B cell (primary cell): ENCODE data around the gene TIAM2. TPM values are rescaled to one million over a fixed set of nuclear protein-coding genes. Genes with fewer than 3 reads are reported as not detected.

Experiments used
- ATAC-seq: fragments of 200-7000 bp; cut with Tn5 transposase; one replicate; pipeline ENCODE4 v1.10.0; 2021; ENCODE audit warnings: low read depth, mild to moderate bottlenecking, moderate number of reproducible peaks, moderate library complexity
- CTCF ChIA-PET: fragments of 350-600 bp; sonication (Branson Sonifier 250); formaldehyde crosslinking; loops from one replicate; lab custom pipeline; 2021; ENCODE audit warnings: antibody characterized with exemption, inconsistent platforms; lab: Charles Lee
- POLR2A ChIA-PET: fragments of 350-600 bp; sonication (Branson Sonifier 250); formaldehyde crosslinking; loops from one replicate; lab custom pipeline; 2021; ENCODE audit warnings: antibody characterized with exemption; lab: Charles Lee
- DNase-seq: peaks from one replicate; pipeline ENCODE4 v3.0.0; 2013
- H2AFZ ChIP-seq: 2 replicates; pipeline ENCODE4 v1.6.1; 2012; ENCODE audit warnings: mild to moderate bottlenecking, low read depth, low read length; ENCODE audit not compliant: insufficient read depth, poor library complexity, severe bottlenecking
- H3K27ac ChIP-seq, 2 donors: 1 replicate in 1 of 2; 2 replicates in 1 of 2; pipeline ENCODE4 v1.5.1; 2012 to 2013; ENCODE audit warnings: low read length in 2 of 2, mild to moderate bottlenecking in 2 of 2, moderate library complexity in 1 of 2
- H3K27me3 ChIP-seq, 4 experiments: fragments of 200-600 bp in 1 of 4; sonication (generic) in 1 of 4; replicated peaks in 1 of 4; 1 replicate in 2 of 4; 2 replicates in 2 of 4; pipeline versions ENCODE4 v1.6.1 to v1.7.0; 2013 to 2016; ENCODE audit warnings: low read length in 3 of 4, mild to moderate bottlenecking in 2 of 4, mixed read lengths in 1 of 4, moderate library complexity in 1 of 4; ENCODE audit not compliant: insufficient read depth in 4 of 4, control insufficient read depth in 3 of 4; ENCODE audit errors: control extremely low read depth in 1 of 4
- H3K36me3 ChIP-seq, 2 experiments: replicated peaks in 1 of 2; 1 replicate in 1 of 2; 2 replicates in 1 of 2; pipeline versions ENCODE4 v1.6.1 to v1.7.1; 2013; ENCODE audit warnings: low read length in 1 of 2; ENCODE audit not compliant: insufficient read depth in 2 of 2, control insufficient read depth in 1 of 2; ENCODE audit errors: control extremely low read depth in 1 of 2, extremely low read depth in 1 of 2
- H3K4me1 ChIP-seq, 2 donors: fragments of 200-600 bp in 1 of 2; sonication (generic) in 1 of 2; 1 replicate in 1 of 2; 2 replicates in 1 of 2; pipeline versions ENCODE4 v1.5.1 to v1.6.1; 2013 to 2017; ENCODE audit warnings: low read length in 2 of 2; ENCODE audit not compliant: control insufficient read depth in 2 of 2, insufficient read depth in 2 of 2
- H3K4me2 ChIP-seq: replicated peaks from 2 replicates; pipeline ENCODE3; 2012; ENCODE audit warnings: mild to moderate bottlenecking, low read depth, low read length; ENCODE audit not compliant: poor library complexity, severe bottlenecking
- H3K4me3 ChIP-seq, 5 experiments: fragments of 200-600 bp in 1 of 5; sonication (generic) in 1 of 5; 1 replicate in 3 of 5; 2 replicates in 2 of 5; pipeline versions ENCODE4 v1.5.1 to v1.7.0; 2011 to 2016; ENCODE audit warnings: low read length in 4 of 5, mild to moderate bottlenecking in 4 of 5, low read depth in 2 of 5, control low read depth in 1 of 5, moderate library complexity in 1 of 5; ENCODE audit not compliant: insufficient read depth in 1 of 5; ENCODE audit errors: control extremely low read depth in 1 of 5, extremely low read depth in 1 of 5
- H3K79me2 ChIP-seq: fragments of 200-600 bp; sonication (generic); one replicate; pipeline ENCODE4 v1.6.0; 2016; ENCODE audit warnings: low read length; ENCODE audit not compliant: control insufficient read depth, insufficient read depth
- H3K9ac ChIP-seq: fragments of 200-600 bp; sonication (generic); 2 replicates; pipeline ENCODE4 v1.6.1; 2017; ENCODE audit warnings: mild to moderate bottlenecking, low read length, moderate library complexity
- H3K9me3 ChIP-seq, 3 donors: one replicate each; pipeline versions ENCODE4 v1.6.1 to v1.7.1; 2013; ENCODE audit warnings: low read length in 2 of 3; ENCODE audit not compliant: control insufficient read depth in 2 of 3, insufficient read depth in 1 of 3; ENCODE audit errors: control extremely low read depth in 1 of 3
- H4K20me1 ChIP-seq: 2 replicates; pipeline ENCODE4 v1.6.0; 2012; ENCODE audit warnings: mild to moderate bottlenecking, low read length; ENCODE audit not compliant: insufficient read depth, control insufficient read depth, poor library complexity, severe bottlenecking
- H3K27ac Mint-ChIP-seq: one replicate; pipeline ENCODE4 v1.8.0; 2021; ENCODE audit warnings: mixed read lengths
- H3K27me3 Mint-ChIP-seq: one replicate; pipeline ENCODE4 v1.8.0; 2021; ENCODE audit warnings: mixed read lengths
- H3K4me1 Mint-ChIP-seq: one replicate; pipeline ENCODE4 v1.8.0; 2021; ENCODE audit warnings: mixed read lengths
- H3K4me3 Mint-ChIP-seq: one replicate; pipeline ENCODE4 v1.8.0; 2021; ENCODE audit warnings: mixed read lengths
- H3K9me3 Mint-ChIP-seq: one replicate; pipeline ENCODE4 v1.8.0; 2022; ENCODE audit warnings: mixed read lengths; ENCODE audit not compliant: insufficient read depth
- CTCF ChIP-seq: fragments of 200-600 bp; IDR thresholded peaks from one replicate; pipeline ENCODE4 v1.8.0; 2022; ENCODE audit warnings: antibody characterized with exemption, mild to moderate bottlenecking
- EZH2 ChIP-seq: IDR thresholded peaks from 2 replicates; pipeline ENCODE4 v1.6.1; 2012; ENCODE audit warnings: borderline replicate concordance, low read depth, mild to moderate bottlenecking, moderate library complexity, low read length; ENCODE audit not compliant: insufficient read depth, poor library complexity, severe bottlenecking
- WGBS: methylation state at CpG from one replicate; pipeline ENCODE4 v1.1.5; 2013; ENCODE audit warnings: missing lambda C conversion rate; ENCODE audit not compliant: insufficient coverage; 5-methylcytosine and 5-hydroxymethylcytosine counted together
- intact Hi-C: fragments of 100-400 bp; cut with micrococcal nuclease; formaldehyde crosslinking; loops from one replicate; pipeline ENCODE4 v1.10.0; 2022
- polyA plus RNA-seq: library from polyadenylated mRNA; depleted of rRNA; stranded (reverse); fragments of >200 nt; gene quantifications from 2 replicates; pipeline ENCODE4 v1.2.3, GENCODE V29; 2012
- total RNA-seq, 2 donors: library from RNA; stranded (reverse); fragments of 120-200 nt in 1 of 2; gene quantifications; 1 replicate in 1 of 2; 2 replicates in 1 of 2; pipeline versions ENCODE4 v1.2.3 to v1.2.4, GENCODE V29; 2013 to 2022

TIAM2 gene
- total and polyA plus RNA-seq, 2 donors (not counting 1 experiment from before 2014, with no cell fraction given), result 13.1 to 18.8 TPM

GRCh38 chr6:155171747-155172449 lies 176.8 kb downstream of the TIAM2 start:
- Mint-ChIP-seq H3K27ac (peak overlapping the region; percentile 34), H3K4me3 (peak overlapping the region; percentile 47), H3K27me3 (no peaks in the 10 kb centered on the region), H3K4me1 (peaks cover 32% of the 10 kb centered on the region), H3K9me3 (no peaks in the 10 kb centered on the region)
- H3K4me3 ChIP-seq, result no peak overlapping the region
- TF ChIP-seq CTCF, result no peak
- no peak for TF ChIP-seq EZH2
- POLR2A ChIA-PET, result interaction anchor here (0.7 kb wide), 1 partner anchor 195 kb away, joined by 4 read pairs; no protein-coding TSS in a partner anchor
- H3K4me1 ChIP-seq, result peaks cover 0 to 23% of the 10 kb centered on the region in 2 donors
- H4K20me1 ChIP-seq, result no peaks in the 10 kb centered on the region
- intact Hi-C loops, result no loop called here
- no peaks in the 10 kb centered on the region for H3K79me2 ChIP-seq
- ATAC-seq (no peak), DNase-seq (no peak)
- H2AFZ ChIP-seq, result peak overlapping the region; percentile 9
- CTCF ChIA-PET, result interaction anchor here (1.1 to 4.9 kb wide), 7 partner anchors 17 to 497 kb away, joined by 4 to 57 read pairs (median 9); no protein-coding TSS in a partner anchor
- peak overlapping the region; percentile 21 for H3K4me2 ChIP-seq
- no peaks in the 10 kb centered on the region for H3K36me3 ChIP-seq
- 87% methylated on average over 5 of the region's 7 CpGs for WGBS
- H3K9ac ChIP-seq, result no peak overlapping the region
- no peaks in the 10 kb centered on the region for H3K27me3 ChIP-seq
- H3K27ac ChIP-seq, result no peak overlapping the region
- no peaks in the 10 kb centered on the region for H3K9me3 ChIP-seq

DNA sequence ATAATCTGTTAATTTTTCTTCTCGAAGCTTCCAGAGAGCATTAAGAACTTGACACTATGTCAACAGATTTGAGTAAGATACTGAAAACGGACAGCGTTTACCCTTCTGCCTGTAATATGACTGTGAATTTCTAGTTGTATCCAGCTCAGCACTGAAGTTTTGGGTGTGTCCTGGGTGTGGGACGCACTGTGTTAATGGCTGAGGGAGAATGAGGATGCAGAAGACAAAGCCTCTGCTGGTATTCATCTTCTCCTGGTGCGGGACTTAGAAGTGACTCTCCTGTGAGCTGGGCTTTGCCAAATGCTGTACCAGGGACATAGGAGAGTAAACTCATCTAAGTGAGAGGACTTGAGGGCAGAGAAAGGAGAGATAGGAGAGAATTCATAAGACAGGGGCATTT lies 178.4 kb downstream of the TIAM2 start:
- DNase-seq (no peak), ATAC-seq (no peak)
- intact Hi-C loops, result no loop called here
- H3K27ac Mint-ChIP-seq, result no peak overlapping the region
- Histone ChIP-seq H2AFZ (no peak overlapping the region), H4K20me1 (no peaks in the 10 kb centered on the region), H3K36me3 (no peaks in the 10 kb centered on the region), H3K27ac (no peak overlapping the region), H3K9me3 (no peaks in the 10 kb centered on the region), H3K4me3 (no peak overlapping the region), H3K9ac (no peak overlapping the region), H3K4me1 (peaks cover 0 to 23% of the 10 kb centered on the region in 2 donors), H3K4me2 (no peak overlapping the region), H3K79me2 (no peaks in the 10 kb centered on the region), H3K27me3 (no peaks in the 10 kb centered on the region)
- no peak overlapping the region for H3K4me3 Mint-ChIP-seq
- no peaks in the 10 kb centered on the region for H3K27me3 Mint-ChIP-seq
- POLR2A ChIA-PET, result no interaction called here
- WGBS, result 96% methylated on average over 5 of the region's 5 CpGs
- CTCF ChIA-PET, result interaction anchor here (0.6 to 4.9 kb wide), 9 partner anchors 10 to 499 kb away, joined by 3 to 57 read pairs (median 4); no protein-coding TSS in a partner anchor
- no peaks in the 10 kb centered on the region for H3K9me3 Mint-ChIP-seq
- H3K4me1 Mint-ChIP-seq, result peaks cover 34% of the 10 kb centered on the region
- no peak for TF ChIP-seq CTCF
- no peak for TF ChIP-seq EZH2
